ENCODE data around the gene HBZ.
"Not testable (repeated sequence)": the region's sequence is repeated elsewhere in the genome, so short reads cannot be mapped to it uniquely, and the experiment has no call there.

The HBZ gene

GRCh38 chr16:138049-138417 is 14.4 kb upstream of the HBZ start:
- DNase-seq (ENCODE audit: low read depth): no peak

- DNase-seq (ENCODE audit: low read depth): no peak
Measured at GRCh38 chr16:140175-140857, 12.1 kb upstream of the HBZ start.

- no peak for DNase-seq (ENCODE audit: low read depth)
Measured at GRCh38 chr16:142405-142967, 10.0 kb upstream of the HBZ start.

GRCh38 chr16:143047-143446 is 9.4 kb upstream of the HBZ start:
- DNase-seq (ENCODE audit: low read depth): no peak

GRCh38 chr16:143456-143855 is 9.0 kb upstream of the HBZ start:
- peak; percentile 43 for DNase-seq (ENCODE audit: low read depth)

GRCh38 chr16:144797-145252 is 7.6 kb upstream of the HBZ start:
- no peak for DNase-seq (ENCODE audit: low read depth)

- no peak for DNase-seq (ENCODE audit: low read depth)
Measured at GRCh38 chr16:146646-147045, 5.8 kb upstream of the HBZ start.

GRCh38 chr16:149024-149660 is 3.3 kb upstream of the HBZ start:
- DNase-seq (ENCODE audit: low read depth): peak; percentile 46

GRCh38 chr16:153129-153521 is 681 bp downstream of the HBZ start:
- DNase-seq (ENCODE audit: low read depth): not testable (repeated sequence)

- DNase-seq (ENCODE audit: low read depth): not testable (repeated sequence)
Measured at GRCh38 chr16:153550-154216, 1.2 kb downstream of the HBZ start.

GRCh38 chr16:154217-155030 is 2.0 kb downstream of the HBZ start:
- DNase-seq (ENCODE audit: low read depth): peak; percentile 35

GRCh38 chr16:155031-155398 is 2.6 kb downstream of the HBZ start:
- no peak for DNase-seq (ENCODE audit: low read depth)

GRCh38 chr16:159136-159849 is 6.8 kb downstream of the HBZ start:
- no peak for DNase-seq (ENCODE audit: low read depth)

- not testable (repeated sequence) for DNase-seq (ENCODE audit: low read depth)
Measured at GRCh38 chr16:160242-160641, 7.8 kb downstream of the HBZ start.

- no peak for DNase-seq (ENCODE audit: low read depth)
Measured at GRCh38 chr16:160691-161190, 8.3 kb downstream of the HBZ start.

- no peak for DNase-seq (ENCODE audit: low read depth)
Measured at GRCh38 chr16:162271-162991, 10.0 kb downstream of the HBZ start.

- DNase-seq (ENCODE audit: low read depth): not testable (repeated sequence)
Measured at GRCh38 chr16:163139-163538, 10.7 kb downstream of the HBZ start.

GRCh38 chr16:163696-164095 is 11.3 kb downstream of the HBZ start:
- DNase-seq (ENCODE audit: low read depth): not testable (repeated sequence)

- DNase-seq (ENCODE audit: low read depth): not testable (repeated sequence)
Measured at GRCh38 chr16:164134-164823, 11.8 kb downstream of the HBZ start.
